ENCODE results near the gene ABLIM1. TPM values are rescaled to one million over a fixed set of nuclear protein-coding genes. Genes with fewer than 3 reads are reported as not detected.

ABLIM1 gene
- total and polyA plus RNA-seq, 2 experiments from 2014 or later: 21.9 to 45.1 TPM

DNA sequence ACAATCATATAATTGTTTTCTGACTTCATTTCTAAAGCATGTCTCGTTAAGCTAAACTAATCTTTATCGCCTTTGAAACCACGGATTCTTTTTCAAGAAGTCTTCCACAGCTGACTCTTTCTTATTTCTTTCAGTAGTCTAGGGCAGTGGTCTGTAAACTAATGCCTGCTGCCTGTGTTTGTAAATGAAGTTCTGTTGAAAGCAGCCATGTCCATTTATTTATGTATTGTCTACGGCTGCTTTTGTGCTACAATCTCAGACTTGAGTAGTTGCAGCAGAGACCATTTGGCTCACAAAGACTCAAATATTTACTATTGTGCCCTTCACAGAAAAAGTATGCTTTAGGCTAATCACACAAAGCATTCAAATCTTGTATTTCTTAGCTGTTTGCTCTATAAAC is 20.3 kb upstream of the ABLIM1 start (continued):
- no peak for TF ChIP-seq CTCF (conservative IDR thresholded peaks at IDR 0.05; ENCODE audit: low read depth in 2 of 2)

DNA sequence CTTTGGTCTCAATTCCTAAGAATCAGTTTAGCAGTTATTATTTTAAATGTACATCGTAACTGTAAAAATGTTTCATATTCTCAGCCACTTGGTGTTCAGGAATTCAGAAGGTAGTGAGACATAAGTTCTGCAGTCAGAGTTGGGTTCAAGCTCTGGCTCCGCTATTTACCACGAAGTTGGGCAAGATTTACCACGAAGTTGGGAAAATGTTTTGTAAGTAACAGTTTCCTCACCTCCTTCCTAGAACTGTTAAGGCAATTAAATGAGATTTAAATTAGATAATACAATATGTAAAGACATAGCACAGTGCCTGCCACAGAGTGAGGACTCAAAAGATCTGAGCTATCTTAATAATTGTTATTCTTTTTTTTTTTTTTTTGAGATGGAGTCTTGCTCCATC is 16.3 kb upstream of the ABLIM1 start:
- no peaks in the 10 kb centered on the region for H3K36me3 ChIP-seq (ENCODE audit: insufficient read depth)
- Mint-ChIP-seq H3K4me3 (no peak overlapping the region), H3K36me3 (ENCODE audit: low read depth) (no peaks in the 10 kb centered on the region), H3K27ac (no peak overlapping the region), H3K4me1 (peaks cover 2% of the 10 kb centered on the region; the same call in 1 of the 3 replicates), H3K27me3 (ENCODE audit: insufficient read depth, low read depth, poor library complexity) (peaks cover 3% of the 10 kb centered on the region), H3K9me3 (no peaks in the 10 kb centered on the region)
- H3K4me3 ChIP-seq: no peak overlapping the region
- H3K27me3 ChIP-seq (ENCODE audit: insufficient read depth): no peaks in the 10 kb centered on the region
- no peak for DNase-seq (ENCODE audit: low spot score)
- 0 out of 2 replicates have a peak, but pooled peaks cover 3% of the 10 kb centered on the region for H3K9me2 ChIP-seq (ENCODE audit: insufficient read depth)
- H2AFZ ChIP-seq: no peak overlapping the region
- H3K4me2 ChIP-seq: no peak overlapping the region
- no peaks in the 10 kb centered on the region for H3F3A ChIP-seq (replicated peaks; ENCODE audit: low read depth)
- no peaks in the 10 kb centered on the region for H4K20me1 ChIP-seq (replicated peaks; ENCODE audit: insufficient read depth)
- no peaks in the 10 kb centered on the region for H3K79me2 ChIP-seq (replicated peaks; ENCODE audit: insufficient read depth)
- ATAC-seq: no peak
- no peaks in the 10 kb centered on the region for H3K4me1 ChIP-seq (ENCODE audit: insufficient read depth)
- no peak overlapping the region for H3K27ac ChIP-seq (ENCODE audit: low read depth)
- no peak for TF ChIP-seq EZH2phosphoT487 (IDR thresholded peaks at IDR 0.05; ENCODE audit: unreplicated experiment)
- no peak for TF ChIP-seq STAT1 (IDR thresholded peaks at IDR 0.05; ENCODE audit: unreplicated experiment)
- no peak for TF ChIP-seq ZNF331 (CRISPR knock-in tag; IDR thresholded peaks at IDR 0.05; ENCODE audit: low read depth)
- no peak for TF ChIP-seq ZNF114 (CRISPR knock-in tag; IDR thresholded peaks at IDR 0.05)
- no peak for TF ChIP-seq NANOG (IDR thresholded peaks at IDR 0.05; ENCODE audit: borderline replicate concordance)
- TF ChIP-seq ZNF462 (CRISPR knock-in tag; IDR thresholded peaks at IDR 0.05): no peak
- TF ChIP-seq EZH2 (IDR thresholded peaks at IDR 0.05; ENCODE audit: low read depth, unreplicated experiment): no peak
- TF ChIP-seq, protein P1, sequence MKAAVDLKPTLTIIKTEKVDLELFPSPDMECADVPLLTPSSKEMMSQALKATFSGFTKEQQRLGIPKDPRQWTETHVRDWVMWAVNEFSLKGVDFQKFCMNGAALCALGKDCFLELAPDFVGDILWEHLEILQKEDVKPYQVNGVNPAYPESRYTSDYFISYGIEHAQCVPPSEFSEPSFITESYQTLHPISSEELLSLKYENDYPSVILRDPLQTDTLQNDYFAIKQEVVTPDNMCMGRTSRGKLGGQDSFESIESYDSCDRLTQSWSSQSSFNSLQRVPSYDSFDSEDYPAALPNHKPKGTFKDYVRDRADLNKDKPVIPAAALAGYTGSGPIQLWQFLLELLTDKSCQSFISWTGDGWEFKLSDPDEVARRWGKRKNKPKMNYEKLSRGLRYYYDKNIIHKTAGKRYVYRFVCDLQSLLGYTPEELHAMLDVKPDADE (IDR thresholded peaks at IDR 0.05): no peak
- TF ChIP-seq CREB1 (CRISPR knock-in tag; IDR thresholded peaks at IDR 0.05; ENCODE audit: low read depth): no peak
- TF ChIP-seq POLR2AphosphoS5 (IDR thresholded peaks at IDR 0.05; ENCODE audit: low read depth): no peak
- no peak for TF ChIP-seq JUNB (IDR thresholded peaks at IDR 0.05; ENCODE audit: unreplicated experiment)
- TF ChIP-seq, protein P2, sequence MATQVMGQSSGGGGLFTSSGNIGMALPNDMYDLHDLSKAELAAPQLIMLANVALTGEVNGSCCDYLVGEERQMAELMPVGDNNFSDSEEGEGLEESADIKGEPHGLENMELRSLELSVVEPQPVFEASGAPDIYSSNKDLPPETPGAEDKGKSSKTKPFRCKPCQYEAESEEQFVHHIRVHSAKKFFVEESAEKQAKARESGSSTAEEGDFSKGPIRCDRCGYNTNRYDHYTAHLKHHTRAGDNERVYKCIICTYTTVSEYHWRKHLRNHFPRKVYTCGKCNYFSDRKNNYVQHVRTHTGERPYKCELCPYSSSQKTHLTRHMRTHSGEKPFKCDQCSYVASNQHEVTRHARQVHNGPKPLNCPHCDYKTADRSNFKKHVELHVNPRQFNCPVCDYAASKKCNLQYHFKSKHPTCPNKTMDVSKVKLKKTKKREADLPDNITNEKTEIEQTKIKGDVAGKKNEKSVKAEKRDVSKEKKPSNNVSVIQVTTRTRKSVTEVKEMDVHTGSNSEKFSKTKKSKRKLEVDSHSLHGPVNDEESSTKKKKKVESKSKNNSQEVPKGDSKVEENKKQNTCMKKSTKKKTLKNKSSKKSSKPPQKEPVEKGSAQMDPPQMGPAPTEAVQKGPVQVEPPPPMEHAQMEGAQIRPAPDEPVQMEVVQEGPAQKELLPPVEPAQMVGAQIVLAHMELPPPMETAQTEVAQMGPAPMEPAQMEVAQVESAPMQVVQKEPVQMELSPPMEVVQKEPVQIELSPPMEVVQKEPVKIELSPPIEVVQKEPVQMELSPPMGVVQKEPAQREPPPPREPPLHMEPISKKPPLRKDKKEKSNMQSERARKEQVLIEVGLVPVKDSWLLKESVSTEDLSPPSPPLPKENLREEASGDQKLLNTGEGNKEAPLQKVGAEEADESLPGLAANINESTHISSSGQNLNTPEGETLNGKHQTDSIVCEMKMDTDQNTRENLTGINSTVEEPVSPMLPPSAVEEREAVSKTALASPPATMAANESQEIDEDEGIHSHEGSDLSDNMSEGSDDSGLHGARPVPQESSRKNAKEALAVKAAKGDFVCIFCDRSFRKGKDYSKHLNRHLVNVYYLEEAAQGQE (IDR thresholded peaks at IDR 0.05; ENCODE audit: unreplicated experiment): no peak
